NCI-H146 (cell line): ENCODE measurements around the gene C17orf114.
A peak's percentile ranks its signal among the peaks of the same experiment; 100 is the strongest.

Source experiments
- DNase-seq: peaks from one replicate; lab custom pipeline; 2025; lab: John Stamatoyannopoulos, UW

Gene C17orf114

GRCh38 chr17:4788159-4788806 is 13.8 kb downstream of the C17orf114 start:
- DNase-seq, result no peak

GRCh38 chr17:4786516-4786915 is 15.6 kb downstream of the C17orf114 start:
- DNase-seq, result no peak

- DNase-seq, result peak; percentile 35
Measured at GRCh38 chr17:4786106-4786511, 16.0 kb downstream of the C17orf114 start, which contains the start of gene VMO1. Gene VMO1, minus strand, starts transcription at chr17:4786364. Its CDS starts 12 bp downstream, at chr17:4786352.

GRCh38 chr17:4785311-4786105 is 16.6 kb downstream of the C17orf114 start:
- DNase-seq, result no peak

GRCh38 chr17:4782652-4783051 is 19.5 kb downstream of the C17orf114 start:
- no peak for DNase-seq

GRCh38 chr17:4780325-4780955 is 21.7 kb downstream of the C17orf114 start:
- no peak for DNase-seq

GRCh38 chr17:4777969-4778760 is 24.0 kb downstream of the C17orf114 start:
- DNase-seq, result peak; percentile 32

- DNase-seq, result peak; percentile 52
Measured at GRCh38 chr17:4772235-4772613, 29.9 kb downstream of the C17orf114 start.

GRCh38 chr17:4771519-4772234 is 30.5 kb downstream of the C17orf114 start, which contains the start of gene TM4SF5:
Gene TM4SF5, plus strand, starts transcription at chr17:4771886. Its CDS starts 37 bp downstream, at chr17:4771923.
- peak; percentile 60 for DNase-seq

- DNase-seq, result no peak
Measured at GRCh38 chr17:4769628-4770027, 32.5 kb downstream of the C17orf114 start.

GRCh38 chr17:4768298-4768697 is 33.8 kb downstream of the C17orf114 start:
- DNase-seq, result no peak

GRCh38 chr17:4766723-4767122 is 35.4 kb downstream of the C17orf114 start:
- DNase-seq, result no peak

- no peak for DNase-seq
Measured at GRCh38 chr17:4766201-4766600, 35.9 kb downstream of the C17orf114 start.

- DNase-seq, result no peak
Measured at GRCh38 chr17:4764595-4764994, 37.5 kb downstream of the C17orf114 start.

- DNase-seq, result no peak
Measured at GRCh38 chr17:4759776-4760236, 42.3 kb downstream of the C17orf114 start.

- no peak for DNase-seq
Measured at GRCh38 chr17:4753392-4753791, 48.7 kb downstream of the C17orf114 start.

GRCh38 chr17:4751932-4752331 is 50.2 kb downstream of the C17orf114 start:
- no peak for DNase-seq
